GM21717 (cell line): ENCODE measurements around the gene CRLF1.

Experiments used
- ATAC-seq: cut with Tn5 transposase; IDR thresholded peaks from one replicate; pipeline ENCODE4 v1.9.1; 2021; ENCODE audit warnings: mild to moderate bottlenecking, moderate library complexity; ENCODE audit not compliant: unreplicated experiment

The CRLF1 gene

GRCh38 chr19:18559685-18560084 is 46.9 kb downstream of the CRLF1 start:
- no peak for ATAC-seq

- ATAC-seq = no peak
These were observed 48.0 kb downstream of the CRLF1 start for GRCh38 chr19:18558604-18559003.

- ATAC-seq = peak; percentile 5
These were observed 48.4 kb downstream of the CRLF1 start for GRCh38 chr19:18558202-18558555.

GRCh38 chr19:18557411-18558201 is 49.0 kb downstream of the CRLF1 start, which contains the start of gene KXD1:
Gene KXD1, plus strand, starts transcription at chr19:18557870. Its CDS starts 4,187 bp downstream, at chr19:18562057.
- ATAC-seq = peak; percentile 68

- ATAC-seq = no peak
These were observed 55.0 kb downstream of the CRLF1 start for GRCh38 chr19:18551631-18552030.

GRCh38 chr19:18543814-18544475 is 62.7 kb downstream of the CRLF1 start:
- ATAC-seq = peak; percentile 51
